K562 (cell line): ENCODE results near the gene HLCS. TPM values are rescaled to one million over a fixed set of nuclear protein-coding genes. Genes with fewer than 3 reads are reported as not detected.

ENCODE experiments used
- FOSL1 ChIP-seq: fragments of 200-800 bp; sonication (Bioruptor generic); conservative IDR thresholded peaks from 2 replicates; pipeline ENCODE4 v1.6.1; 2016; ENCODE audit warnings: missing genetic modification characterization, missing compliant biosample characterization
- PHTF2 ChIP-seq: fragments of 250-450 bp; sonication (Bioruptor Pico); IDR thresholded peaks from 2 replicates; pipeline ENCODE4 v1.5.0; 2021; ENCODE audit warnings: mild to moderate bottlenecking
- POLR2AphosphoS5 ChIP-seq: IDR thresholded peaks from 2 replicates; pipeline ENCODE4 v1.6.1; 2011; ENCODE audit warnings: mild to moderate bottlenecking, low read depth, low read length, moderate library complexity; ENCODE audit not compliant: control insufficient read depth, insufficient read depth
- ZNF408 ChIP-seq: fragments of 250-450 bp; sonication (Bioruptor Pico); IDR thresholded peaks from 2 replicates; pipeline ENCODE4 v1.4.0; 2020; ENCODE audit warnings: low read depth, mild to moderate bottlenecking, moderate library complexity
- polyA plus RNA-seq, 8 experiments: library from polyadenylated mRNA; depleted of rRNA in 4 of 8; stranded (reverse) in 5 of 8; unstranded in 3 of 8; fragments of >200 nt; fragmentation: Nextera tagmentation in 2 of 8; fragmentation: Illumina TruSeq in 1 of 8; extraction: Ambion mirVana in 2 of 8; extraction: Trizol in 1 of 8; gene quantifications; 2 replicates each; pipeline versions ENCODE4 v1.2.1 to v1.2.3, GENCODE V29; 2011 to 2014; ENCODE audit warnings: inconsistent platforms in 1 of 8, missing spikeins in 1 of 8
- total RNA-seq, 7 experiments: library from RNA; depleted of rRNA in 6 of 7; stranded (reverse); fragments of >200 nt in 6 of 7; fragmentation: Illumina TruSeq in 2 of 7; extraction: Trizol in 2 of 7; gene quantifications; 2 replicates each; pipeline versions ENCODE4 v1.2.1 to v1.2.3, GENCODE V29; 2011 to 2021; ENCODE audit warnings: low replicate concordance in 1 of 7
- TF ChIP-seq, protein P1 (sequence below): fragments of 450-650 bp; formaldehyde crosslinking; IDR thresholded peaks from 2 replicates; pipeline ENCODE4 v1.4.0; 2022; ENCODE audit warnings: mild to moderate bottlenecking, moderate library complexity
- TF ChIP-seq, protein P2 (sequence below): fragments of 450-650 bp; formaldehyde crosslinking; IDR thresholded peaks from 2 replicates; pipeline ENCODE4 v1.4.0; 2020; ENCODE audit warnings: mild to moderate bottlenecking, mixed read lengths
- TF ChIP-seq, protein P3 (sequence below): sonication (generic); formaldehyde crosslinking; IDR thresholded peaks from 2 replicates; pipeline ENCODE4 v1.9.0; 2022; ENCODE audit warnings: mild to moderate bottlenecking, missing genetic modification reagents
- TF ChIP-seq, protein P4 (sequence below): sonication (generic); formaldehyde crosslinking; IDR thresholded peaks from 2 replicates; pipeline ENCODE4 v1.5.0; 2020; ENCODE audit warnings: missing genetic modification reagents
- TF ChIP-seq, protein P5 (sequence below), 2 experiments: IDR thresholded peaks; 2 replicates each; pipeline ENCODE4 v1.6.1; 2011; ENCODE audit warnings: borderline replicate concordance in 1 of 2, control low read depth in 1 of 2, low read depth in 1 of 2, low read length in 1 of 2, mild to moderate bottlenecking in 1 of 2, mixed read lengths in 1 of 2, moderate library complexity in 1 of 2; ENCODE audit not compliant: insufficient read depth in 1 of 2, insufficient read length in 1 of 2, poor library complexity in 1 of 2, severe bottlenecking in 1 of 2; ENCODE audit errors: extremely low read depth in 1 of 2
- TF ChIP-seq, protein P6 (sequence below): fragments of 200-800 bp; sonication (Bioruptor generic); IDR thresholded peaks from 2 replicates; pipeline ENCODE4 v1.6.1; 2017; ENCODE audit warnings: missing genetic modification characterization, missing compliant biosample characterization
- TF ChIP-seq, protein P7 (sequence below), 2 experiments: fragments of 450-650 bp in 1 of 2; IDR thresholded peaks; 2 replicates each; pipeline ENCODE4 v1.6.1; 2011 to 2017; ENCODE audit warnings: low read depth in 2 of 2, antibody characterized with exemption in 1 of 2, borderline replicate concordance in 1 of 2, low read length in 1 of 2, mild to moderate bottlenecking in 1 of 2, mixed read lengths in 1 of 2; ENCODE audit not compliant: control insufficient read depth in 1 of 2
- TF ChIP-seq, protein P8 (sequence below): sonication (generic); formaldehyde crosslinking; IDR thresholded peaks from 2 replicates; pipeline ENCODE4 v1.9.0; 2022; ENCODE audit warnings: mild to moderate bottlenecking, missing genetic modification reagents

The HLCS gene
- total and polyA plus RNA-seq, 9 of the 15 experiments (the other 6 are each of a cell fraction or from before 2014, with no cell fraction given), result 3.0 to 21.5 (median 17.1) TPM

DNA sequence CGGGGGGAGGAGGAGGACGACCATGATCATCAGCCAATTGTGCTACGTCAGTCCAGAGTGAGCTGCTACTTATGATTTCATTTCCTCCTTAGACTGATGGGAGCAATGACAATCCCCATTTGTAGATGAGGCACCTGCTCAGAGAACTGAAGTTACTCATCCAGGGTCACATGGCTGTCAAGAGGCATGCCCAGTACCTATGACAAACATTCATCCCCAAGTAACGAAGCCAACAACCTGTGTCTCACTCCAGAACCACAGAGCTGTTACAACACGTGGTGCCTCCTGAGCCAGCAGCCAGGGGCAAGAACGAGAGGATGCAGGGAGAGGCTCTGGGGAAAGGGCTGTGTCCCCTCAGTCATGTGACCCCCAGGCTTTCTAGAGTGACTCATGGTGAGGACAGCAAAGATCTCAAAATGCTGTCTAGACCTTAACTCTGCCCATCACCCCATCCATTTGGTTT, 173.9 kb downstream of the HLCS start (continued):
- TF ChIP-seq, protein P1, sequence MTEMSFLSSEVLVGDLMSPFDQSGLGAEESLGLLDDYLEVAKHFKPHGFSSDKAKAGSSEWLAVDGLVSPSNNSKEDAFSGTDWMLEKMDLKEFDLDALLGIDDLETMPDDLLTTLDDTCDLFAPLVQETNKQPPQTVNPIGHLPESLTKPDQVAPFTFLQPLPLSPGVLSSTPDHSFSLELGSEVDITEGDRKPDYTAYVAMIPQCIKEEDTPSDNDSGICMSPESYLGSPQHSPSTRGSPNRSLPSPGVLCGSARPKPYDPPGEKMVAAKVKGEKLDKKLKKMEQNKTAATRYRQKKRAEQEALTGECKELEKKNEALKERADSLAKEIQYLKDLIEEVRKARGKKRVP (CRISPR knock-in tag), result no peak
- TF ChIP-seq, protein P2, sequence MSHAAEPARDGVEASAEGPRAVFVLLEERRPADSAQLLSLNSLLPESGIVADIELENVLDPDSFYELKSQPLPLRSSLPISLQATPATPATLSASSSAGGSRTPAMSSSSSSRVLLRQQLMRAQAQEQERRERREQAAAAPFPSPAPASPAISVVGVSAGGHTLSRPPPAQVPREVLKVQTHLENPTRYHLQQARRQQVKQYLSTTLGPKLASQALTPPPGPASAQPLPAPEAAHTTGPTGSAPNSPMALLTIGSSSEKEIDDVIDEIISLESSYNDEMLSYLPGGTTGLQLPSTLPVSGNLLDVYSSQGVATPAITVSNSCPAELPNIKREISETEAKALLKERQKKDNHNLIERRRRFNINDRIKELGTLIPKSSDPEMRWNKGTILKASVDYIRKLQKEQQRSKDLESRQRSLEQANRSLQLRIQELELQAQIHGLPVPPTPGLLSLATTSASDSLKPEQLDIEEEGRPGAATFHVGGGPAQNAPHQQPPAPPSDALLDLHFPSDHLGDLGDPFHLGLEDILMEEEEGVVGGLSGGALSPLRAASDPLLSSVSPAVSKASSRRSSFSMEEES (CRISPR knock-in tag), result peak; percentile 45
- TF ChIP-seq, protein P3, sequence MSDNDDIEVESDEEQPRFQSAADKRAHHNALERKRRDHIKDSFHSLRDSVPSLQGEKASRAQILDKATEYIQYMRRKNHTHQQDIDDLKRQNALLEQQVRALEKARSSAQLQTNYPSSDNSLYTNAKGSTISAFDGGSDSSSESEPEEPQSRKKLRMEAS (CRISPR knock-in tag), result peak; percentile 25; the same call in 1 of the 2 replicates
- TF ChIP-seq, protein P4, sequence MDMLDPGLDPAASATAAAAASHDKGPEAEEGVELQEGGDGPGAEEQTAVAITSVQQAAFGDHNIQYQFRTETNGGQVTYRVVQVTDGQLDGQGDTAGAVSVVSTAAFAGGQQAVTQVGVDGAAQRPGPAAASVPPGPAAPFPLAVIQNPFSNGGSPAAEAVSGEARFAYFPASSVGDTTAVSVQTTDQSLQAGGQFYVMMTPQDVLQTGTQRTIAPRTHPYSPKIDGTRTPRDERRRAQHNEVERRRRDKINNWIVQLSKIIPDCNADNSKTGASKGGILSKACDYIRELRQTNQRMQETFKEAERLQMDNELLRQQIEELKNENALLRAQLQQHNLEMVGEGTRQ (CRISPR knock-in tag), result peak; percentile 19; the same call in 1 of the 2 replicates
- TF ChIP-seq, protein P5, sequence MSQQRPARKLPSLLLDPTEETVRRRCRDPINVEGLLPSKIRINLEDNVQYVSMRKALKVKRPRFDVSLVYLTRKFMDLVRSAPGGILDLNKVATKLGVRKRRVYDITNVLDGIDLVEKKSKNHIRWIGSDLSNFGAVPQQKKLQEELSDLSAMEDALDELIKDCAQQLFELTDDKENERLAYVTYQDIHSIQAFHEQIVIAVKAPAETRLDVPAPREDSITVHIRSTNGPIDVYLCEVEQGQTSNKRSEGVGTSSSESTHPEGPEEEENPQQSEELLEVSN (IDR thresholded peaks at IDR 0.05; ENCODE audit: borderline replicate concordance in 1 of 2, extremely low read depth in 1 of 2, insufficient read depth in 1 of 2, insufficient read length in 1 of 2, low read depth in 1 of 2, low read length in 1 of 2, poor library complexity in 1 of 2, severe bottlenecking in 1 of 2), result no peak
- TF ChIP-seq, protein P6, sequence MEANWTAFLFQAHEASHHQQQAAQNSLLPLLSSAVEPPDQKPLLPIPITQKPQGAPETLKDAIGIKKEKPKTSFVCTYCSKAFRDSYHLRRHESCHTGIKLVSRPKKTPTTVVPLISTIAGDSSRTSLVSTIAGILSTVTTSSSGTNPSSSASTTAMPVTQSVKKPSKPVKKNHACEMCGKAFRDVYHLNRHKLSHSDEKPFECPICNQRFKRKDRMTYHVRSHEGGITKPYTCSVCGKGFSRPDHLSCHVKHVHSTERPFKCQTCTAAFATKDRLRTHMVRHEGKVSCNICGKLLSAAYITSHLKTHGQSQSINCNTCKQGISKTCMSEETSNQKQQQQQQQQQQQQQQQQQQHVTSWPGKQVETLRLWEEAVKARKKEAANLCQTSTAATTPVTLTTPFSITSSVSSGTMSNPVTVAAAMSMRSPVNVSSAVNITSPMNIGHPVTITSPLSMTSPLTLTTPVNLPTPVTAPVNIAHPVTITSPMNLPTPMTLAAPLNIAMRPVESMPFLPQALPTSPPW (CRISPR knock-in tag), result no peak
- no peak for TF ChIP-seq FOSL1 (tag)
- TF ChIP-seq, protein P7, sequence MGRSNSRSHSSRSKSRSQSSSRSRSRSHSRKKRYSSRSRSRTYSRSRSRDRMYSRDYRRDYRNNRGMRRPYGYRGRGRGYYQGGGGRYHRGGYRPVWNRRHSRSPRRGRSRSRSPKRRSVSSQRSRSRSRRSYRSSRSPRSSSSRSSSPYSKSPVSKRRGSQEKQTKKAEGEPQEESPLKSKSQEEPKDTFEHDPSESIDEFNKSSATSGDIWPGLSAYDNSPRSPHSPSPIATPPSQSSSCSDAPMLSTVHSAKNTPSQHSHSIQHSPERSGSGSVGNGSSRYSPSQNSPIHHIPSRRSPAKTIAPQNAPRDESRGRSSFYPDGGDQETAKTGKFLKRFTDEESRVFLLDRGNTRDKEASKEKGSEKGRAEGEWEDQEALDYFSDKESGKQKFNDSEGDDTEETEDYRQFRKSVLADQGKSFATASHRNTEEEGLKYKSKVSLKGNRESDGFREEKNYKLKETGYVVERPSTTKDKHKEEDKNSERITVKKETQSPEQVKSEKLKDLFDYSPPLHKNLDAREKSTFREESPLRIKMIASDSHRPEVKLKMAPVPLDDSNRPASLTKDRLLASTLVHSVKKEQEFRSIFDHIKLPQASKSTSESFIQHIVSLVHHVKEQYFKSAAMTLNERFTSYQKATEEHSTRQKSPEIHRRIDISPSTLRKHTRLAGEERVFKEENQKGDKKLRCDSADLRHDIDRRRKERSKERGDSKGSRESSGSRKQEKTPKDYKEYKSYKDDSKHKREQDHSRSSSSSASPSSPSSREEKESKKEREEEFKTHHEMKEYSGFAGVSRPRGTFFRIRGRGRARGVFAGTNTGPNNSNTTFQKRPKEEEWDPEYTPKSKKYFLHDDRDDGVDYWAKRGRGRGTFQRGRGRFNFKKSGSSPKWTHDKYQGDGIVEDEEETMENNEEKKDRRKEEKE (IDR thresholded peaks at IDR 0.05; ENCODE audit: borderline replicate concordance in 1 of 2, control insufficient read depth in 1 of 2, low read depth in 2 of 2, low read length in 1 of 2), result no peak
- TF ChIP-seq, protein P8, sequence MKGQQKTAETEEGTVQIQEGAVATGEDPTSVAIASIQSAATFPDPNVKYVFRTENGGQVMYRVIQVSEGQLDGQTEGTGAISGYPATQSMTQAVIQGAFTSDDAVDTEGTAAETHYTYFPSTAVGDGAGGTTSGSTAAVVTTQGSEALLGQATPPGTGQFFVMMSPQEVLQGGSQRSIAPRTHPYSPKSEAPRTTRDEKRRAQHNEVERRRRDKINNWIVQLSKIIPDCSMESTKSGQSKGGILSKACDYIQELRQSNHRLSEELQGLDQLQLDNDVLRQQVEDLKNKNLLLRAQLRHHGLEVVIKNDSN (CRISPR knock-in tag), result peak; percentile 70
- no peak for TF ChIP-seq POLR2AphosphoS5
- TF ChIP-seq ZNF408 (CRISPR knock-in tag), result no peak
- no peak for TF ChIP-seq PHTF2
